ENCODE results near the gene JMJD4.
"Not testable (repeated sequence)": the region's sequence is repeated elsewhere in the genome, so short reads cannot be mapped to it uniquely, and the experiment has no call there.

Gene JMJD4

GRCh38 chr1:227732586-227733308 is 2.4 kb downstream of the JMJD4 start:
- no peak for DNase-seq (ENCODE audit: low read depth)

DNA sequence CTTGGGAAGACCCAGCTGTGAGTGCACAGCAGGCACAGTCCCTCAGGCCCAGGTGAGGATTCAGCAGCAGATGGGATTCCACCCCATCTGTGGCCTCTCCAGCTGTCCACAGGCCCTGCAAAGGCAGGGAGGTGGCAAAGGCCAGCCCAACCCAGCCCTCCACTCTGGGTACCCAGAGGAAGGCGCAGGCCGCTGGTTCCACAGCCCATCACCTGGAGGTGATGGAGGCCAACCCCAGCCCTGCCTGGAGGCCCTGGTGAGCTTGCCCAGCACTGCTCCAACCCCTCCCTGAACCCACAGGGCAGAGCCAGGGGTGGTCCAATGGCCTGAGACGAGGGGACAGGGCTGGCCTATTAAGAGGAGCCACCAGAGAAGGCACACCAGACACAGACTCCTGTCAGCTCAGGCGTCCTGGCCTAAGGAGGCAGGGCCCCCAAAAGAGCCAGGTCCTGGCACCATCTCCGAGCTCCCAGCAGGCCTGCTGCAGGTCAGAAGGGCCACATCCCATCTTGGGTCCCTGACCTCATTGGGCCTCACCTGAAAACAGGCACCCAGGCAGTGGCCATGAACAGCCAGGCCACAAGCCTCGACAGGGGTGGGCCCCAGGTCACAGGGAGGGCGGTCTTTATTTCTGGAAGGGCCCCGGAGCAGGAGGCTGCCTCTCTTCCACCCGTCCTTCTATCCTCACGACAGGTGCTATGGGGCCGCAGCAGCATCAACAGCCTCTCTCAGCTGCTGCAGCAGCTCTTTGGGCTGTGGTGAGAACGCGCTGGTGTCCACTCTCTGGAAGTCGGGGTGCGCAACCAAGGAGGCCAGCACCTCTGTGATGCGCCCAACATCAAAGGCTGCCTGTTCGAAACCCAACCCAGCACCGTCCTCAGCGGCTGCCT is 3.2 kb downstream of the JMJD4 start:
- DNase-seq (ENCODE audit: low read depth), result no peak

GRCh38 chr1:227731241-227731677 is 3.8 kb downstream of the JMJD4 start:
- no peak for DNase-seq (ENCODE audit: low read depth)

GRCh38 chr1:227730630-227731151 is 4.4 kb downstream of the JMJD4 start:
- DNase-seq (ENCODE audit: low read depth), result no peak

GRCh38 chr1:227729881-227730629 is 5.0 kb downstream of the JMJD4 start:
- DNase-seq (ENCODE audit: low read depth), result peak; percentile 13

DNA sequence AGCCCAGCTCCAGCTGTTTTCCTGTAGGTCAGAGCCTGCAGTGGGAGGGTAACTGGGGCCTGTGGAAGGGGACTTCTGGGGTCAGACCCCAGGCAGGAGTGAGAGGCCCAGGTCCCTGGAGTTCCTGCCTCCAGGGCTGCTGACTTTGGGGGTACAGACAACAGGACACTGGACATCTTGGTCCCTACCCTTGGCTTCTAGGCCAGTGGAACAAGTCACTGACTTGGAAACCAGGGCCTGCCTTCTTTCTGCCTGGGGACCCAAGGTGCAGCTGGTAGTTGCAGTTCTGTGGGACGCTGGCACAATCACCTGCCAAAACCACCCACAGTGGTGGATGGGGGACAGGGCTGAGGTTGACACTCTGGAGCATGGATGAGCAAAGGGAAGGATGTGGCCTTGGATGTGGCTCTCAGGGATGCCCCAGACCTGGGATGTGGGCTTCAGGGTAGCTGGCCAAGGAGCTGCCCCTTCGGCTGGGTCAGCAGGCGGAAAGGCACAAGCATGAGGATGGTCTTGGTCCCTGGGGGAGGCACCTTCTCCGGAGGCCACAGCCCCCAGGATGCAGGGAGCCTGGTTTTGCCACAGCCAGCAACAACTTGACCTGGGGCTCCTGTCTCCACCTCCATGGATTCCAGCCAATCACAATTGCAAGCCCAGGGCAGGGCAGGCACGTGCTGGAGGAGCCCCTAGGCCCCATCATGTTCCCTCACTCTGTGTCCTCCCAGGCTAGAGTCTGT is 5.8 kb downstream of the JMJD4 start:
- DNase-seq (ENCODE audit: low read depth), result no peak

GRCh38 chr1:227728892-227729143 is 6.3 kb downstream of the JMJD4 start:
- no peak for DNase-seq (ENCODE audit: low read depth)

- no peak for DNase-seq (ENCODE audit: low read depth)
These were observed 6.8 kb downstream of the JMJD4 start for GRCh38 chr1:227728059-227728891.

- no peak for DNase-seq (ENCODE audit: low read depth)
These were observed 8.0 kb downstream of the JMJD4 start for GRCh38 chr1:227726924-227727599.

DNA sequence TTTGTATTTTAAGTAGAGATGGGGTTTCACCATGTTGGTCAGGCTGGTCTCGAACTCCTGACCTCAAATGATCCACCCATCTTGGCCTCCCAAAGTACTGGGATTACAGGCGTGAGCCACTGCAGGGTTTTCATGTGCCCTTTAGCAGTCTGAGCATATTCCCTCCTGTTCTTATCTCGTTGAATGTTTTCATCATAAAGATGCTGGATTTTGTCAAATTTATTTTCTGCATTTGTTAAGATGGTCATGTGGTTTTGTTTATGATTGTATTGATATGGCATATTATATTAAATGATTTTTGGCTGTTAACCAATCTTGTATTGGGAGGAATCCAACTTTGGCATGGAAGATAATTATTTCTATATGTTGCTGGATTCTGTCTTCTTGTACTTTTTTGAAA is 8.8 kb downstream of the JMJD4 start:
- no peak for DNase-seq (ENCODE audit: low read depth)

DNA sequence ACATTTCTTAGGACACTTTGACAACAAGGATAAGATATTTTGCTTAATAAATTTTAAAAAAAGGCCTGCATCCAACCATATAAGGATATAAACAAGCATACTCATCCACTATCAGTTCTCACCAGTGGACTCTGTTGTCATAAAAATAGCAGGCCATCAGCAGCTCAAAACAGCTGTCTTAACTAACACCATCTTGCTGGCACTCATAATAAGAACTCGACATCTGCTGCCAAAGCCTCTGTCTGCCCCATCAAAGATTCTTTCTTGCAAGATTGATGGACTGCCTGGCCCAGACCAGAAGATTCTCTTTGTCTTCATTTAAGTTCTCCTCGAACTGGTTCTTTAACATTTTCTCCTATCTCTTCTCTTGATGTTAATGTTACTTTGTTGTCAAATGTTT is 10.1 kb downstream of the JMJD4 start:
- DNase-seq (ENCODE audit: low read depth), result no peak

GRCh38 chr1:227723474-227723873 is 11.6 kb downstream of the JMJD4 start:
- DNase-seq (ENCODE audit: low read depth), result no peak

- no peak for DNase-seq (ENCODE audit: low read depth)
These were observed 16.2 kb downstream of the JMJD4 start for GRCh38 chr1:227718932-227719331.

GRCh38 chr1:227712648-227713047 is 22.5 kb downstream of the JMJD4 start:
- no peak for DNase-seq (ENCODE audit: low read depth)

DNA sequence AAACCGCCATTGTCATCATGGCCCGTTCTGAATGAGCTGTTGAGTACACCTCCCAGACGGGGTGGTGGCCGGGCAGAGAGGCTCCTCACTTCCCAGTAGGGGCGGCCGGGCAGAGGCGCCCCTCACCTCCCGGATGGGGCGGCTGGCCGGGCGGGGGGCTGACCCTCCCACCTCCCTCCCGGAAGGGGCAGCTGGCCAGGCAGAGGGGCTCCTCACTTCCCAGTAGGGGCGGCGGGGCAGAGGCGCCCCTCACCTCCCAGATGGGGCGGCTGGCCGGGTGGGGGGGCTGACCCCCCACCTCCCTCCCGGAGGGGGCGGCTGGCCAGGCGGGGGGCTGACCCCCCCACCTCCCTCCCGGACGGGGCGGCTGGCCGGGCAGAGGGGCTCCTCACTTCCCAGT is 24.6 kb downstream of the JMJD4 start:
- DNase-seq (ENCODE audit: low read depth), result not testable (repeated sequence)

DNA sequence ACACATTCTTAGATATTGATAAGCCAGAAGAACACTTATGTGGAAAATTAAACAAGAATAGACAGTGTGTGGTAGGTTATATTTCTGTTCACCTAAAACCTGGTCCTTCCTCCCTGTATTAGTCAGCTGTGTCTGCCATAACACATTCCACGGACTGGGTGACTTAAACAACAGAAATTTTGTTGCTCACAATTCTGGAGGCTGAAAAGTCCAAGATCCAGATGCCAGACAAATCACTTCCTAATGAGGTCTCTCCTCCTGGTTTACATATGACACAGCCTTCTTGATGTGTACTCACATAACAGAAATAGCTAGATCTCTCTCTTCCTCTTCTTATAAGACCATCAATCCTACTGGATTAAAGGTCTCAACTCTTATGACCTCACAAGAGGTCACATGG is 25.7 kb downstream of the JMJD4 start:
- peak; percentile 9 for DNase-seq (ENCODE audit: low read depth)

GRCh38 chr1:227707846-227708245 is 27.3 kb downstream of the JMJD4 start:
- no peak for DNase-seq (ENCODE audit: low read depth)

DNA sequence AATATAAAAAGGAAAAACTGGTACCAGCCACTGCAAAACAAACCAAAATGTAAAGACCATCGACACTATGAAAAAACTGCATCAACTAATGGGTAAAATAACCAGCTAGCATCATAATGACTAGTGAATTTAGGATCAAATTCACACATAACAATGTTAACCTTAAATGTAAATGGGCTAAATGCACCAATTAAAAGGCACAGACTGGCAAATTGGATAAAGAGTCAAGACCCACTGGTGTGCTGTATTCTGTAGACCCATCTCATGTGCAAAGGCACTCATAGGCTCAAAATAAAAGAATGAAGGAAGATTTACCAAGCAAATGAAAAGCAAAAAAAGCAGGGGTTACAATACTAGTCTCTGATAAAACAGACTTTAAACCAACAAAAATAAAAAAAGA is 33.5 kb downstream of the JMJD4 start:
- DNase-seq (ENCODE audit: low read depth), result not testable (repeated sequence)

DNA sequence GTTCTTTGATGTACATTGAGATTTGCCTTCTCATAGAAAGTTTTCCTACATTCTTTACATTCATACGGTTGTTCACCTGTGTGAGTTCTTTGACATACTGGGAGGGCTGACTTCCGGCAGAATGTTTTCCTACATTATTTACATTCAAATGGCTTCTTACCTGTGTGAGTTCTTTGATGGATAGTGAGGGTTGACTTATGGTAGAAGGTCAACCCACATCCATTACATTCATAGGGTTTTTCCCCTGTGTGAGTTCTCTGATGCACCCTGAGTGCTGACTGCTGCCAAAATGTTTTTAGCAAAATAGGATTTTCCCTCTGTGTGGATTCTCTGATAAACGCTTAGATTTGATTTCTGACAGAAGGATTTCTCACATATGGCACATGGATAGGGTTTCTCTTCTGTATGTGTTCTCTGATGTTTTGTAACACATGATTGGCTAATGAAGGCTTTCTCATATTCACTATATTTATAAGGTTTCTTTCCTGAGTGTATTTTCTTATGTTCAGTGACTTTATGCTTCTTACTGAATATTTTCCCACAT is 37.7 kb downstream of the JMJD4 start:
- no peak for DNase-seq (ENCODE audit: low read depth)

DNA sequence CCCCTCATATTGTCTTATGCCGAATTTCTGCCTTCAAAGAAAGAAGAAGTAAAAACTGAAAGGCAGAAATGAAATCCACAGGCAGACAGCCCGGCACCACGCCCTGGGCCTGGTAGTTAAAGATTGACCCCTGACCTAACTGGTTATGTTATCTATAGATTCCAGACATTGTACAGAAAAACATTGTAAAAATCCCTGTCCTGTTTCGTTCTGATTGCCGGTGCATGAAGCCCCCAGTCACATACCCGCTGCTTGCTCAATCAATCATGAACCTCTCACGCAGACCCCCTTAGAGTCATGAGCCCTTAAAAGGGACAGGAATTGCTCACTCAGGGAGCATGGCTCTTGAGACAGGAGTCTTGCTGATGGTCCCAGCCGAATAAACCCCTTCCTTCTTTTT is 49.3 kb downstream of the JMJD4 start:
- no peak for DNase-seq (ENCODE audit: low read depth)
